Stimulated activated CD8-positive, alpha-beta memory T cell treated with anti-CD3 and anti-CD28 coated beads, Interleukin-7, amount 100 ng/mL, for 24 hours (primary cell): ENCODE measurements around the gene KLK15.
"Not testable (repeated sequence)": the region's sequence is repeated elsewhere in the genome, so short reads cannot be mapped to it uniquely, and the experiment has no call there.

ENCODE experiments used
- DNase-seq: peaks from one replicate; pipeline ENCODE4 v3.0.0-alpha.2; 2020; ENCODE audit warnings: low read depth

KLK15 gene

DNA sequence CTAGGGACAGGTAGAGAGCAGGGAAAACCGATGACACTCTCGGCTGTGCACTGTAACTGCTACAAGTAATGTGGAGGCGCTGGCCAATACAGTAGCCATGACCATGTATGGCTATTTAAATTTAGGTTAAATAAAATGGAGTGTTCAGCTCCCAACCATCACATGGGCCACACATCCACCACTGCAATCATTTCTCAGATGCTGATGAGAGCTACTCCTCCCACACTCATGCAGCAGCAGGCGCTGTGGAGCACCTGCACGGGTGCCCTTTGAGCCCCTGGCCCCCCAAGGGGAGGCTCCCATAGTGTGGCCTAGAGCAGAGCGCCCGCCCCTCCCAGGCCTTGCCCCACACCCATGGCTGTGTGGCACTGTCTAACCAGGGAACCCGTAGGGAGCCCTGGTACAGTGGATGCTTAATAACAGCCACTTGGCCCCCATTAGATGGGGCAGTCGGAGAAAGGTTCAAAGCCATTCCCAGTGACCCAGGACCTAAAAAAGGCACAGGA, 37.2 kb downstream of the KLK15 start:
- no peak for DNase-seq

DNA sequence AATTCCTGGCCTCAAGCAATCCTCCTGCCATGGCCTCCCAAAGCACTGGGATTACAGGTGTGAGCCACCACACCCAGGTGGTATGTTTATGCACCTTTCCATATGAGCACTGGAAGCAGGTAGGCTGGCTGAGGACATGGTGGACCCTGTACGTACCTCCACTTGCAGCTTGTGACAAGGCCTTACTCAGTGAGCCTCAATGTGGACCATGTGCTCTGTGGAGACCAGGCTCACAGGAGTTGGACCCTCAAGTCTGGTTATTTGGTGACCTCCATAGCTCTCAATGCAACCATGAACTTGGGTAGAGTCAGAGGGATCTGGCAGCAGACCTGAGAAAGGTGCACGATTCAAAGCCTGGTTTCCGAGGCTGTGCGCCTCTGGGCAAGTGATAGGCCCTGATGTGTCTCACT, 37.7 kb downstream of the KLK15 start:
- DNase-seq = no peak

DNA sequence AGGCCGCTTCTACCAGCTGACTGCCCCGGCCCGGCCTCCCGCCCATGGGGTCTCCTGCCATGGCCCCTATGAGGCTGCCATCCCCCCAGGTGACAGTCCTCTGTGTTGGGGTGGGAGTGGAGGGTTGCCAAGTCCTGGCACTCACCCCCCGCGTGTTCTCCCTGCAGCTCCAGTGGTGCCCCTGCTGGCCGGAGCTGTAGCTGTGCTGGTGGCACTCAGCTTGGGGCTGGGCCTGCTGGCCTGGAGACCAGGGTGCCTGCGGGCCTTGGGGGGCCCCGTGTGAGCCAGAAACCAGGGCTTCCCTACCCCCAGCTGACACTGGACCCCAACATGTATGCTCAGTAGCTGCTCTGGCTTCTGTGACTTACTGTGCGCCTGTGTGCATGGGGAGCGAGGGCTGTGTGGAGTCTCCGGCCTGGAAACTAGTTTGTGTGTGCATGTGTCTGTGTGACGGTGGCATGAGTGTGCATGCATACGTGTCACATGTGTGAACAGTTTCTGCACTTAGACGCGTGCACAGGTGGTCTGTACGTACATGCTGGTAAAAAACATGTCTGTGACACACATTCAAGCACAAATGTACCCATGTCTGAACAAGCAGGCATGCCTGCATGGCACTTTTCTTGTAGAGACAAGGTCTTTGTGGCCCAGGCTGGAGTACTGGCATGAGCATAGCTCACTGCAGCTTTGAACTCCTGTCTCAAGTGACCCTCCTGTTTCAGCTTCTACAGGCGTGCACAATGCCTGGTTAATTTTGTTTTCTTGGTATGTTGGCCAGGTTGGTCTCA, 38.3 kb downstream of the KLK15 start:
- no peak for DNase-seq

DNA sequence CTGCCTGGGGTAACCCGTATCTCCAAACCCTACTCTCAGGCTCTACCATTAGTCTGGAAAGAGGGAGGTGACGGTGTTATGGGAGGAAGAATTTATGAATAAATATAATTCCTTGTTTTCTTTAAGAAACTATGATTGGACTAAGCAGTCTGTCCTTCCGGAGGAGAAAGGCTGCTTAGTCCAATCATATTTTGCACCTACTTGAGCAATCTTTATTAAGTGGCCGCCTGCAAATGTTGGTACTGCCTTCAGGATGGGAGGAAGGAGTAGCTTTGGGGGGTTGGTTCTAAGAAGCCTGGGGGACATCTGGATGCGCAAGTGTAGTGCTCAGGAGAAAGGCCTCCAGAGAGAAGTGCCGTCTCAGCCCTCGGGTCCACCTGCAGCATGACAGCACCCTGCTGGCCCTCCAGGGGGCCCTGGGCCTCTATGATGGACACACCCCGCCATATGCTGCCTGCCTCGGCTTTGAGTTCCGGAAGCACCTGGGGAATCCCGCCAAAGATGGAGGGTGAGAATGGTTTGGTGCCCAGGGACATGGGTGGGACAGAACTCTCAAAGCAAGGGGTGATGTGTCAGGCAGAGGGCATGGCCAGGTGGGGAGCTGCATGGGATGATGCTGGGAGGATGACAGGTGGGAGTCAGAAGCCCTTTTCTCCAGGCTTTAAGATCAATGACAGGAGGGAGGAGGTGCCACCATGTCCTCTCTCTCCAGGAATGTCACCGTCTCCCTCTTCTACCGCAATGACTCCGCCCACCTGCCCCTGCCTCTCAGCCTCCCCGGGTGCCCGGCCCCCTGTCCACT, 39.1 kb downstream of the KLK15 start:
- no peak for DNase-seq

DNA sequence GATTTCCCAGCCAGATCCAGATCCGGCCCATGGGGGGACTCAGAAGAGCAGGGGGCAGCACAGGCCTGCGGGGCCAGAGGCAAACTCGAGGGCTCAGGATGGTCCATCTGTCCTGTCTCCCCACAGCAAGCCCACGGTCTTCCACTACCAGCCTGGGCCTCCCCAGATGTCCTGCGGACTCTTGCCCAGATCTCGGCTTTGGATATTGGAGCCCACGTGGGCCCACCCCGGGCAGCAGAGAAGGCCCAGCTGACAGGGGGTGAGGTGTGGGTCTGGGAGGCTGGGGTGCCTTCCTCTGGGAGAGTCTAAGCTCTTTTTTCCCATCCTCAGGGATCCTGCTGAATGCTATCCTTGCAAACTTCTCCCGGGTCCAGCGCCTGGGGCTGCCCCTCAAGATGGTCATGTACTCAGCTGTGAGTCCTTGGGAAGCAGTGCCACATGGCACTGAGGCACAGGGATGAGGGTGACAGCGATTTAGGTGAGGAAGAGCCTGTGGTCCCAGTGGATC, 39.8 kb downstream of the KLK15 start:
- DNase-seq = no peak

DNA sequence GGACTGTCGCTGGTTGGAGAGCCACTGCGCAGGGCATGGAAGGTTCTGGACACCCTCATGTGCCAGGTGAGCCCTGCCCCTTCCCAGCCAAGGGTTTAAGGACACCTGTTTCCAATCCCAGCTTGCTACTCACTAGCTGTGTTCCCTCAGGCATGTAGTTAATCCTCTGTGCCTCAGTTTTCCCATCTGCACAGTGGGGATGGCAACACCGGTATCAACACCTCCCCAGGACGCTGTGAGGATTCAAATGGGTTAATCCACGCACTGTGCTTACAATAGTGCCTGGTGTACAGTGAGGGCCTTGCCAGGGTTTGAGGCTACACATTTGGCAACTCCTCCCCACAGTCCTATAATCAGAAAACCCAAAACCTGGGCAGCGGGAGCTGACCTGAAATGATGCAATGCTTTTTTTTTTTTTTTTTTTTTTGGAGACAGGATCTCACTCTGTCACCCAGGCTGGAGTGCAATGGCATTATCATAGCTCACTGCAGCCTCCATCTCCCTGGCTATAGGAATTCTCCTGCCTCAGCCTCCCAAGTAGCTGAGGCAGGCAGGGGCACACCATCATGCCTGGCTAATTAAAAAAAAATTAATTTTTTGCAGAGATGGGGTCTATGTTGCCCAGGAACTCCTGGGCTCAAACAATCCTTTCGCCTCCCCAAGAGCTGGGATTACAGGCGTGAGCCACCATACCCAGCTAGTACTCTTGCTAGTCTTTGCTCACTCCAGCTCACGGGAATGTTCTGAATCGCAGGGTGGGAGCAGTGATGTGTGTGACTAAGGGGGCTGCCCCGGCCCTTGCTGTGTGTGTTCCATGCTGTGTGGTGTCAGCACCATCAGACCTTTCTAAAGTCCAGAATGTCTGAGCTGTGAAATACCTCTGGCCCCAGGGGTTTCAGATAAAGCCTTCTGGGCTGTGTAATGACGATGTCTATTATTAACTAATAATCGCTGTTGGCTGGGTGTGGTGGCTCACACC, 40.8 kb downstream of the KLK15 start:
- DNase-seq = no peak

DNA sequence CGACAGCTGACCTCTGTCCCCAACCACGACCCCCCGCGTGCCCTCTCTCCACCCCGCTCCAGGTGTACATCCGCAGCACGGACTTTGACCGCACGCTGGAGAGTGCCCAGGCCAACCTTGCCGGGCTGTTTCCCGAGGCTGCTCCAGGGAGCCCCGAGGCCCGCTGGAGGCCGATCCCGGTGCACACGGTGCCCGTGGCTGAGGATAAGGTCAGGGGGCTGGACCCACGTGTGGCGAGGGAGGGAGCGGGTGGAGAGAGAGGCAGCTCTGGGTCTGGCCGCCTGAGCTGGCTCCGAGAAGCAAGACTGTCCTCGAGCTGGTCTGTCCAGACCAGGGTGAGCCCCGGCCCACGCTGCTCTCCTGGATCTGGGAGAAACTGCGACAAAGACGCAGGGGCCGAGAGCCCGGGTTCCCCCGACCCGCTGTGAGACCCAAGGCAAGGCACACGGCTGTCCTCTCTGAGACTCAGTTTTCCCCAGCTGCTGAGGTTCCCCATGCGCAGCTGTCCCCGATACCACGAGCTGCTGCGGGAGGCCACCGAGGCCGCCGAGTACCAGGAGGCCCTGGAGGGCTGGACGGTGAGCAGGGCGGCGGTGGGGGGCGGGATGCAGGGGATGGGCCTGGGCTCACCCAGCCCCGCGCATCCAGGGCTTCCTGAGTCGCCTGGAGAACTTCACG, 41.6 kb downstream of the KLK15 start:
- no peak for DNase-seq

DNA sequence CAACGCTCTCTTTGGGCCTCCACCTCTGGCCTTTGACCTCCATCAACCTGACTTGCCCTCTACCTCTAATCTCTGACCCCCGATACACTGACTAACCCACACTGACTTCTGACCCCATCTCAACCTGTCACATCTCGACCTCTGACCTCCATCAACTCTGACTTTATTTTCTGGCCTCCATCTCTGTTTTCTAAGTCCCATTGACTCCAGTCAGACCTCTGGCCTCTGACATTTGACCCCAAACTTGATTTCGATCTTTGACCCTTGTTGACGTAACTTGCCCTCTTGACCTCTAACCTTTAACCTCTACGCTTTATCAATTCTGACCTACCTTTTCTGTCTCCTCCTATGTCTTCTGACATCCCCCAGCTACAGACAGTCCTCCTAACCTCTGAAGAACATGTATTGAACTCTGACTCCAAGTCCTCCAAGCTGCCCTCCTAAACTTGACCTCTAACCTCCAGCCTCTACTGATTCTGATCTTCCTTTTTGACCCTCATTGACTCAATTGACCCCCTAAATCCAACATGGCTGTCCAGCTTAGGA, 42.4 kb downstream of the KLK15 start:
- DNase-seq = no peak

DNA sequence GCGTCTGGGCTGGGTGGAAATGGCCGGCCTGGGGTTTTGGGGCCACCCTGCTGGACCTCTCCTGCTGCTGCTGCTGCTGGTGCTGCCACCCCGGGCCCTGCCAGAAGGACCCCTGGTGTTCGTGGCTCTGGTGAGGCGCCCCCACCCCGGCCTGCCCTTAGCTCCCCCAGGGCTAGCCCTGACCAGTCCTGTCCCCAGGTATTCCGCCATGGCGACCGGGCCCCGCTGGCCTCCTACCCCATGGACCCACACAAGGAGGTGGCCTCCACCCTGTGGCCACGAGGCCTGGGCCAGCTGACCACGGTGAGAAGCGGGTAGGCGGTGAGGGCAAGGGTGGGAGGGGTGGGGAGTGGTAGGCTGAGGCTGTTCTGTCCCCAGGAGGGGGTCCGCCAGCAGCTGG, 43.0 kb downstream of the KLK15 start, which contains the start of gene ACP4:
TSS of gene ACP4 (plus strand) at position 20 of the 400 bp plus-strand sequence. CDS start at position 20, 0 bp downstream.
- no peak for DNase-seq

DNA sequence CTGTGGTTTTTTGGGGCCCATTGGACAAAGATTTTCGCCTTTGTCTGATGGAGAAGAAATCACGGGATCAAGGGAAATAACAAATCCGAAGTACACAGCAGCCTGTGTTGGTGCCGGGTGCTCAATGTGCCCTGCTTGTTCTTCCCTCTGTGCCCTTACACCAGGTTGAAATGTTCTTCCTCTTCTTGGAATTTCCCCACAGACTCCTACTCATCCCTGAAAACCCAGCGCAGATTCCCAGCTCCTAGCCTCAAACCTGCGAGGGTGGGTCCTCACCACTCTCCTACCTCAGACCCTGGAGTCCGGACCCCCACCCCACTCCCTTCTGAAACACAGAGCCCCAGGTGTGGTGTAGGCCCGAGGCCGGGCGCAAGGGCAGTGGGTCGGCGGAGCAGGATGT, 48.0 kb downstream of the KLK15 start:
- DNase-seq = no peak

DNA sequence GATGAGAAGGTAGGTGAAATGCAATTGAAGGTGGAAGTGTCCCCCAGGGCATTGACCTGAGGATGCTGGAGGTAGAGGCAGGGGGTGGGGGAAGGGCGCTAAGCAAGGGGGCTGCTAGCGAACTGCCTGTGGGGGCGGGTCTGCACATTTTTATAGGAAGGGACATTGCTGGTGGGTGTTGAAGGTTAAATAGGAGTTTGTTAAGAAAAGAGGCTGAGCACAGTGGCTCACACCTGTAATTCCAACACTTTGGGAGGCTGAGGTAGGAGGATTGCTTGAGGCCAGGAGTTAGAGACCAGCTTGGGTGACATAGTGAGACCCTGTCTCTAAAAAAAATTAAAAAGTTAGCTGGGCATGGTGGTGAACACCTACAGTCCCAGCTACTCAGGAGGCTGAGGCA, 48.7 kb downstream of the KLK15 start:
- no peak for DNase-seq

DNA sequence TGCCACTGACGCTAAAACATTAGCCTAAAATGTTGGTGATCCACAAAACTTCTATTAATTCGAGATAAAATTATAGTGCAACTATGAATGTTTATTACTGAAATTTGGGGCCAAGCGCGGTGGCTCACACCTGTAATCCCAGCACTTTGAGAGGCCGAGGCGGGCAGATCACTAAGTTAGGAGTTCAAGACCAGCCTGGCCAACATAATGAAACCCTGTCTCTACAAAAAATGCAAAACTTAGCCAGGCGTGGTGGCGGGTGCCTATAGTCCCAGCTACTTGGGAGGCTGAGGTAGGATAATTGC, 49.6 kb downstream of the KLK15 start:
- DNase-seq = not testable (repeated sequence)

DNA sequence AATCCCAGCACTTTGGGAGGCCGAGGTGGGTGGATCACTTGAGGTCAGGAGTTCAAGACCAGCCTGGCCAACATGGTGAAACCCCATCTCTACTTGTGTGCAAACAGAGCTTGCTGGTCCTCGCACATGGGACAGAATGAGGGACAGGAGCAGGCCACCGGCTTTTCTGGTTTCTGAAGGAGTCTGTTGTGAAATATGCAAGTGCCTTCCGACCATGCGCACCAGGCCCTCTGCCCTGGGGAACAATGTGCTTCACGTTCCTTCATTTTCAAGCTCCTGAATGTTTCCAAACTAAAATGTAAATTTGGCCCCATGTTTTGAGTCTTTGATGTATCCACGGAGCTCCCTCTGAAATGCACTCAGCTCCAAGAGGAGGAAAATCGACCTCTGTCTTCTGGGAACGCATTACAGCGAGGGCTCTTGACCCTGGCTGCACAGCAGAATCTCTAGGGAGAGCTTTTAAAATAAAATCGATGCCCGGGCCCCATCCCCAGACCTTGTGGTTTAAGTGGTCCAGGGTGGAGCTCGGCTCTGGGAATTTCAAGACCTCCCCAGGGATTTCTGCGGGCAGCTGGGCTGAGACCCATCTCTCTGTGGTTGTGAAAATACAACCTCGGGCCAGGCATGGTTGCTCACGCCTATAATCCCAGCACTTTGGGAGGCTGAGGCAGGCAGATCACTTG, 52.5 kb downstream of the KLK15 start:
- DNase-seq = no peak

DNA sequence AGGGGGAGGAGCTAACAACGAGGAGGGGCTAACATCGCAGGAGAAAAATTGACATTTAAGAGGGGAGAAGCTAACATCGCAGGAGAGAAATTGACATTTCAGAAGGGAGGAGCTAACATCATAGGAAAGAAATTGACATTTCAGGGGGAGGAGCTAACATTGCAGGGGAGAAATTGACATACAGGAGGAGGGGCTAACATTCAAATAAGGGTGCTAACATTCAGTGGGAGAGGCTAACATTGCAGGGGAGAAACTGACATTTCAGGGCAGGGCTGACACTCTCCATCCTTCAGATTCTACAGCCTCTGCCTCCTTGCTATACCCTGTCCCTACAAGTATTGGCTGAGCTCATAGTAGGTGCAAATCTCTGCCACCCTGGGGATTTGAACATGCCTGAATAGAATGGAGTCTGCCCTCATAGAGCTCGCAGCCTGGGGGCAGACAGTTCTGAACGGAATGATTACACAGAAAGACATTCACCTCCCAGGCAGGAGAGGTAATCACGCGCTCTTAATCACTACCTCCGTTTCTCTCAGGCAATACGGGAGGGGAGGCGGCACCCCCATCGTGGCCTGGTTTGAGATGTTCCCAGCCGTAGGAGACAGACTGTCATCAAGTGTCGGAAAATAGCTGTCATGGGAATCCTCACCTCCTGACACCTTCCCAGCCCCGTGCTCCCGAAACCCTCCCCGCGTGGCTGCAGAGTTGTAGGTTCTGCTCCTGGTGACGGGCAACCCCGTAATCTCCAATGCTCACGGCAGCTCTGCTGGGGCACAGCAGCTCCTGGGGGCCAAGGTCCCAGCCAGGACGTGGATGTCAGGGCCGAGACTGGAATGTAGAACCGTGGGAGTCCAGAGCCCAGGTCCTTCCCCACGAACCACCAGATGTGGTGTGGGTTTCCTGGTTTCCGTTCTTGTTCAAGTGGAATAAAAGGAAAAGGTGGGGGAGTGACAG, 53.6 kb downstream of the KLK15 start:
- no peak for DNase-seq

DNA sequence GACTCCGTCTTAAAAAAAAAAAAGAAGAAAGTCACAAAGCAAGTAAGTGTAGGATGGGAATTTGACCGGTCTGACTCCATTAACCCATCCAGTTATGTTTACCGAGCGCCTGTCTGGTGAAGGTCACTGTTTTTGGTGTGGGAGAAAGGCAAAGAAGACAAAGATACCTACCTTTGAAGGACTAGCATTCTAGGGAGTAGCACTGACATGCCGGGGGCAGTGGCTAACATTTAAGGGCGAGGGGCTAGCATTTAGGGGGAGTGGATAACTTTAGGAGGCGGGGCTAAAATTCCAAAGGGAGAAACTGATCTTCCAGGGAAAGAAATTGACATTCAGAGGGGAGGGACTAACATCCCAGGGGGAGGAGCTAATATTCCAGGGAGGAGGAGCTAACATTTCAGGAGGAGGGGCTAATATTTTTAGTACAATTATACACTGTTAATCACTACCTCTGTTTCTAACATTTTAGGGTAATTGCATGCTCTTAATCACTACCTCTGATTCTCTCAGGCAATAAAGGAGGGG, 54.4 kb downstream of the KLK15 start:
- no peak for DNase-seq

DNA sequence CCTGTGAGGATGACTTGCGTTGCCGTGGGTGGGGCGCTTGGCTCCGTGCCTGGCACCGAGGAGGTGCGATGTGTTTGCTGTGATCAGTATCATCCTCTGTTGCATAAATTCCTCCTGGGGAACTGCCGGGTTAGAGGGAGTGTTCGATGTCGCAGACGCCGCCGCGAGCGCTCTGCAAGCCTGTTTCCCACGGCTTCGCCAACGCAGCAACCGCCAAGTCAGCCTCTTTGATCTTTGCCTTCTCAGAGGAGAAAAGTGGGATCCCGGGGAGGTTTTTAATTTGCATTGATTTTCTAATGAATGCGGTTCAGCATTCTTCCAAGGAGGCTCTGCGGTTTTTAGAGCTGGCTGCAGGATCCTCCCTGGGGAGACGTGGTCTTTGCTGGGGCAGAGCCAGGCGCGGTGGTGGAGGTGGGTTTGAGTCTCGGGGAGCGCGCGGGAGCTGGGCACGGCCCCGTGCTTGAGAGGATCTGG, 55.5 kb downstream of the KLK15 start:
- DNase-seq = no peak

DNA sequence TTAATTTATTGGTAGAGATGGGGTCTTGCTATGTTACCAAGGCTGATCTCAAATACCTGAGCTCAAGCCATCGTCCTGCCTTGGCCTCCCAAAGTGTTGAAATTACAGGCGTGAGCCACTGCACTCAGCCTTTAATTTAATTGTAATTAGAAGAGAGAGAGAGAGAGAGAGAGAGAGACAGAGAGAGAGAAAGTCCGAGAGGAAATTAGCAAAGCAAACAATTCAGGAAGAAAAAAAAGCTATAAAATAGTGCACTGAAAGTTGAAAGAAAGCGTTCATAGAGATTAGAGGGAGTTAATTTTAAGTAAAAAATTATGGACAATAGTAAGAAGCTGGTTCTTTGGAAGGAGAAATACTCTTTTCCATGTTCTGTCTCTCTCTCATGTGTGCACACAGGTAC, 56.1 kb downstream of the KLK15 start:
- no peak for DNase-seq

DNA sequence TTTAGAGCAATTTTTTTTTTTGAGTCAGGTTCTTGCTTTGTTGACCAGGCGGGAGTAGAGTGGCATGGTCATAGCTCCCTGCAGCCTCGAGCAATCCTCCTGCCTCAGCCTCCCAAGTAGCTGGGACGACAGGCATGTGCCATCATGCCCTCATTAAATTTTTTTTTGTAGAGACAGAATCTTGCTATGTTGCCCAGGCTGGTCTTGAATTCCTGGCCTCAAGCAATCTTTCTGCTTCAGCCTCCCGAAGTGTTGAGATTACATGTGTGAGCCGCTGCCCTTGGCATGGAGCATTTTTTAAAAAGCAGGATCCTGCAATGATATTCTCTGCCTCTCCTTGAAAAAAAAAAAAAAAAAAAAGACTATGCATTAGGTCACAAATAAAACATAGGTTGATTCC, 57.2 kb downstream of the KLK15 start:
- DNase-seq = no peak
